ENCODE results near the gene LNPEP.

Gene LNPEP

DNA sequence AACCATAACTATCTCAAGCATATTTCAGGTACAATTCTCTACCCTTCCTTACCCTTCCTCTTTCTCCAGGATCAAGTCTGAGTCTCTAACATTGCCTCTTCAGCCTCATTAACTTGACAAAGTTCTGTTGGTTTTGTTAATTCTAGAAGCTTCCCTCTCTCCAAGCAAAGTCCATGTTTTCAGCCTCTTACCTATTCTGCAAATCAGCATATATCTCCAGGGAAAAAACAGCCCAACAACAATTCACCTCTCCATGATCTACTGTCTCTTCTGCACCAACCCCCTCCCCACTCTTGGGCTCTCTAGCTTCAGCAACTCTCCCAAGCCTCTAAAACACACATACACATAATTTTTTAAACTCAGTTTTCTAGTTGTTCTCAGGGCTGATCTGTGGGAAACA is 134.4 kb downstream of the LNPEP start:
- Histone ChIP-seq H3K27ac (ENCODE audit: insufficient read depth, low read length, poor library complexity, severe bottlenecking) (no peak overlapping the region), H3K36me3 (ENCODE audit: control insufficient read depth, insufficient read depth, low read length) (no peaks in the 10 kb centered on the region), H3K4me3 (ENCODE audit: insufficient read depth, low read depth, low read length, poor library complexity, severe bottlenecking) (no peak overlapping the region), H3K4me1 (ENCODE audit: control insufficient read depth, insufficient read depth, low read length, poor library complexity, severe bottlenecking) (no peaks in the 10 kb centered on the region), H3K9me3 (ENCODE audit: control insufficient read depth, low read length) (no peaks in the 10 kb centered on the region), H3K27me3 (replicated peaks; ENCODE audit: control insufficient read depth, insufficient read depth, low read length, poor library complexity, severe bottlenecking) (no peaks in the 10 kb centered on the region)
- no peak for DNase-seq

DNA sequence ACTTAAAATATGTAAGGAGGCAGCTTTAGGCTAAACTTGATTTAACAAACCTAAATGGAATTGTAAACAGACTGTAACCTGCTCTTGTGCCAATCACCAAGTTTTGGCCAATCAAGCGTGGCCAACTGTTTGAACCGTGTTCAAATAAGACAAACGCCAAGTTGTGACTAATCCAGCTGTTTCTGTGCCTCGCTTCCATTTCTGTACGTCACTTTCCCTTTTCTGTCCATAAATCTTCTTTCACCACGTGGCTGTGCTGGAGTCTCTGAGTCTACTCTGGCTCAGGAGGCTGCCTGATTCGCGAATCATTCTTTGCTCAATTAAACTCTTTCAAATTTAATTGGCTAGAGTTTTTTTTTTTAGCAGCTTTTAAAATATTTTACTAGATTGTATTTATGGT is 135.2 kb downstream of the LNPEP start:
- no peaks in the 10 kb centered on the region for H3K36me3 ChIP-seq (ENCODE audit: control insufficient read depth, insufficient read depth, low read length)
- no peak for DNase-seq
- H3K4me3 ChIP-seq (ENCODE audit: insufficient read depth, low read depth, low read length, poor library complexity, severe bottlenecking) = no peak overlapping the region
- no peaks in the 10 kb centered on the region for H3K9me3 ChIP-seq (ENCODE audit: control insufficient read depth, low read length)
- H3K27ac ChIP-seq (ENCODE audit: insufficient read depth, low read length, poor library complexity, severe bottlenecking) = no peak overlapping the region
- no peaks in the 10 kb centered on the region for H3K27me3 ChIP-seq (replicated peaks; ENCODE audit: control insufficient read depth, insufficient read depth, low read length, poor library complexity, severe bottlenecking)
- H3K4me1 ChIP-seq (ENCODE audit: control insufficient read depth, insufficient read depth, low read length, poor library complexity, severe bottlenecking) = no peaks in the 10 kb centered on the region

DNA sequence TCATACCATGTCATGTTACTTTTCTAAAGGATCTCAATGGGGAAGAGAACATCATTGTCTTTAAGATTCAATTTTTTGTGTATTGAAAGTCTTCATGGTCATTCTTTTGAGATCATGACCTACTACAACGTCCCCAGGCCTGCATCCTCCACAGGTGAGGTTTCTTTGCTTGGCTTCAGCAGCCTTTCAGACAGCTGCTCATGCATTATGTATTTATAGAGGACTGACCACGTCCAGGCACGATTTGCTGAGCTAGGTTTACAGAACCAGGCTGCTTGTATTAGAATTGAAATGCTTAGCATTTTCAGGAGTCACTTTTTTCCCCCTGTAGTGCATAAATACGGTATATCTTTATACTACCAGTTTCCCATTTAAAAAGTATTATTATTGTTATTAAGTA is 136.1 kb downstream of the LNPEP start:
- Histone ChIP-seq H3K27me3 (replicated peaks; ENCODE audit: control insufficient read depth, insufficient read depth, low read length, poor library complexity, severe bottlenecking) (no peaks in the 10 kb centered on the region), H3K36me3 (ENCODE audit: control insufficient read depth, insufficient read depth, low read length) (no peaks in the 10 kb centered on the region), H3K9me3 (ENCODE audit: control insufficient read depth, low read length) (no peaks in the 10 kb centered on the region), H3K27ac (ENCODE audit: insufficient read depth, low read length, poor library complexity, severe bottlenecking) (no peak overlapping the region), H3K4me3 (ENCODE audit: insufficient read depth, low read depth, low read length, poor library complexity, severe bottlenecking) (no peak overlapping the region), H3K4me1 (ENCODE audit: control insufficient read depth, insufficient read depth, low read length, poor library complexity, severe bottlenecking) (no peaks in the 10 kb centered on the region)
- no peak for DNase-seq

DNA sequence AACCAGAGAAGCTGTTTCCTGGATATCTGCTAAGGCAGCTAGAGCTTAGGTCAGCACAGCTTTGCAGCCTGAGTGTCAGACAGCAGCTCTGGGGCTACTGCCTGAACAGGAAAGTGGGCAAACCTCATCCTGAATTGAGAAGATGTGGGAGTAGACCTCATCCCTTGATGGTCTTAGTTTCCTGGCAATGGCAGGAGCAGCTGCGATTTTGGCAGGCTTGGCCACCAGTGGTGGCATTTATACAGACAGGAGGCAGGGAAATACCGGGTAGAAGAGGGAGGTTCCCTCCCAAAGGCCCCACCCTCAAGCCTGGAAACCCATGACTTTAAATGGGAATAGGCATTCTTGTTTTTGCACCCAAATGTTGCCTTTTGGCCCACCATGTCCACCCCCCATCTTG is 136.8 kb downstream of the LNPEP start:
- Histone ChIP-seq H3K4me1 (ENCODE audit: control insufficient read depth, insufficient read depth, low read length, poor library complexity, severe bottlenecking) (no peaks in the 10 kb centered on the region), H3K27ac (ENCODE audit: insufficient read depth, low read length, poor library complexity, severe bottlenecking) (no peak overlapping the region), H3K27me3 (replicated peaks; ENCODE audit: control insufficient read depth, insufficient read depth, low read length, poor library complexity, severe bottlenecking) (no peaks in the 10 kb centered on the region), H3K36me3 (ENCODE audit: control insufficient read depth, insufficient read depth, low read length) (no peaks in the 10 kb centered on the region), H3K9me3 (ENCODE audit: control insufficient read depth, low read length) (no peaks in the 10 kb centered on the region), H3K4me3 (ENCODE audit: insufficient read depth, low read depth, low read length, poor library complexity, severe bottlenecking) (no peak overlapping the region)
- DNase-seq = no peak

DNA sequence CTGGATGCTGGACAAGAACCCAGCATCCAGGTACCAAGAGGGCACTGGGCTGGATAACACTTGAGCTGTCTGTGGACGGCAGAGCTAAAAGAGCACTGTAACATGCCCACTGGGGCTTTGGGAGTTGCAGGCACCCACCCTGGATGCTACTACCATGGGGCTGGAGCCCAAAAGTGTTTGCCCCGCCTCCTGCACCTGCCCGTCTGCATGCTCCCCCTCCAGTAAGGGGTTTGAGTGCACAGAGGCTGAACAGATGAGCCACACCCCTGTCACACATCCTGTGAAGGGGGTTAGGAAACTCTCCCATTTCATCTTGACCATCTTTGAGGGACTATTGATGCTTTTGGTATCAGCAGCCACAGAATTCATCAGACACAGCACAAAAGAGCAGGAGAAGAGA is 137.5 kb downstream of the LNPEP start:
- H3K27ac ChIP-seq (ENCODE audit: insufficient read depth, low read length, poor library complexity, severe bottlenecking) = no peak overlapping the region
- no peaks in the 10 kb centered on the region for H3K4me1 ChIP-seq (ENCODE audit: control insufficient read depth, insufficient read depth, low read length, poor library complexity, severe bottlenecking)
- no peaks in the 10 kb centered on the region for H3K9me3 ChIP-seq (ENCODE audit: control insufficient read depth, low read length)
- no peak overlapping the region for H3K4me3 ChIP-seq (ENCODE audit: insufficient read depth, low read depth, low read length, poor library complexity, severe bottlenecking)
- no peaks in the 10 kb centered on the region for H3K36me3 ChIP-seq (ENCODE audit: control insufficient read depth, insufficient read depth, low read length)
- no peak for DNase-seq
- H3K27me3 ChIP-seq (replicated peaks; ENCODE audit: control insufficient read depth, insufficient read depth, low read length, poor library complexity, severe bottlenecking) = no peaks in the 10 kb centered on the region

DNA sequence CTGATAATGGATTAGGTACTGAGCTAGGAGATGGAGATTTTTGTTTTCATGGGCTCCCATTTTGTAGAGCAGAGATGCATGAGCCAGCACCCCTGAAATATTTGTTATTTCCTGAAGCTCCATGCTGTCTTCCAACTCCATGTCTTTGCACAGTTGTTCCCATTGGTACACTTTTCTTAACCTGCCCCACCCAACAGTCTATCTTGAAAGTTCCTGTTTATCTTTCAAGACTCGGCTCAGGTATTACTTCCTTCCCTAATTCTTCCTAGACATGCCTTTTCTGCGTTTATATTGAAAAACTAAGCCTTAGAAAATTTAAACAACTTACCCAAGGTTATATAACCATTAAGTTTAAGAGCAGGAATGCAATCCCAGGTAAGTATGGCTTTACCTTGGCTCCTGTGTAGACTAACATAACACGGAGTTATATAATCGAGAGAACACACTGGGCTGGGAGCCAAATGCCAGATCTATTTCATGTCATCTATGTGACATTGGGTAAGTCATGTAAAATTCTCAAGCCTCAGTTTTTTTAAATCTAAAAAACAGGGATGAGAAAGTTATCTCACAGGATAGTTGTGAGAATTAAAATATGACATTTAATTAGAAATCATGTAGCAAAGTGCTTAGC is 139.1 kb downstream of the LNPEP start:
- H3K9me3 ChIP-seq (ENCODE audit: control insufficient read depth, low read length) = no peaks in the 10 kb centered on the region
- H3K4me3 ChIP-seq (ENCODE audit: insufficient read depth, low read depth, low read length, poor library complexity, severe bottlenecking) = no peak overlapping the region
- H3K36me3 ChIP-seq (ENCODE audit: control insufficient read depth, insufficient read depth, low read length) = no peaks in the 10 kb centered on the region
- no peak for DNase-seq
- no peak overlapping the region for H3K27ac ChIP-seq (ENCODE audit: insufficient read depth, low read length, poor library complexity, severe bottlenecking)
- H3K27me3 ChIP-seq (replicated peaks; ENCODE audit: control insufficient read depth, insufficient read depth, low read length, poor library complexity, severe bottlenecking) = no peaks in the 10 kb centered on the region
- H3K4me1 ChIP-seq (ENCODE audit: control insufficient read depth, insufficient read depth, low read length, poor library complexity, severe bottlenecking) = no peaks in the 10 kb centered on the region

DNA sequence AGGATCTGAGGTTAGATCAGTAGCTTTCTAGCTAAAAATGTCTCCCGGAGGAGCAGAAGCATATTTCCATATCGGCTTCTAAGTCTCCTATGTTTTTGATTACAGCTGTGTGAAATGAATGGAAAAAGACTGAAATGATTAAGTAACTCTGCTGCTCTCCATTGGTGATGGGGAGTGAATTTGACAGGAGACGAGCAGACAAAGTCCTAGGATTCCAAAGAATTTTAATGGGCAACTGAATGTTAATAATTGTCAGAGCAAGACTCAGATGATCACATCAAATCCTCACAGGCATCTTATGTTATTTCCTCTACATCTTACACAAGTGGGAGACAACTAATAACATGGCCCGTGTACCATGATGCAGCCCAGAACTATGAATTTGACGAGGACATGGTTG is 139.8 kb downstream of the LNPEP start:
- Histone ChIP-seq H3K27me3 (replicated peaks; ENCODE audit: control insufficient read depth, insufficient read depth, low read length, poor library complexity, severe bottlenecking) (no peaks in the 10 kb centered on the region), H3K9me3 (ENCODE audit: control insufficient read depth, low read length) (no peaks in the 10 kb centered on the region), H3K4me1 (ENCODE audit: control insufficient read depth, insufficient read depth, low read length, poor library complexity, severe bottlenecking) (no peaks in the 10 kb centered on the region), H3K36me3 (ENCODE audit: control insufficient read depth, insufficient read depth, low read length) (no peaks in the 10 kb centered on the region), H3K27ac (ENCODE audit: insufficient read depth, low read length, poor library complexity, severe bottlenecking) (no peak overlapping the region), H3K4me3 (ENCODE audit: insufficient read depth, low read depth, low read length, poor library complexity, severe bottlenecking) (no peak overlapping the region)
- no peak for DNase-seq

DNA sequence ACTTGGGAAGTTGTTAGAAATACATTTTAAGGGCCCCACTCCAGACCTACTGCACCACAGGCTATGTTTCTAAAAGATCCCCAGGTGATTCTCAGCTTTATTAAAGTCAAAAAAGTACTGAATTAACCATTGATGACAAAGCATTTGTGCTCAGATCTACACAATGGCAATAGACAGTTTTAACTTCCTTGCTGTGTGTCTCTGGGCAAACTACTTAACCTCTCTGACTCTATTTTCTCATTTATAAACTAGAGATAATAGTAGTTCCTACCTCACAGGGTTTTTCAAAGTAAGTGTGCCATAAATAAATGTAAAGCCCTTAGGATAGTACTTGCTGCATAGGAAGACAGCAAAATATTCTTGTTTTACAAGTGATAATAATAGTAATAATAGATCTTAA is 140.2 kb downstream of the LNPEP start:
- H3K36me3 ChIP-seq (ENCODE audit: control insufficient read depth, insufficient read depth, low read length) = no peaks in the 10 kb centered on the region
- no peaks in the 10 kb centered on the region for H3K4me1 ChIP-seq (ENCODE audit: control insufficient read depth, insufficient read depth, low read length, poor library complexity, severe bottlenecking)
- DNase-seq = no peak
- H3K27me3 ChIP-seq (replicated peaks; ENCODE audit: control insufficient read depth, insufficient read depth, low read length, poor library complexity, severe bottlenecking) = no peaks in the 10 kb centered on the region
- H3K9me3 ChIP-seq (ENCODE audit: control insufficient read depth, low read length) = no peaks in the 10 kb centered on the region
- no peak overlapping the region for H3K4me3 ChIP-seq (ENCODE audit: insufficient read depth, low read depth, low read length, poor library complexity, severe bottlenecking)
- H3K27ac ChIP-seq (ENCODE audit: insufficient read depth, low read length, poor library complexity, severe bottlenecking) = no peak overlapping the region

DNA sequence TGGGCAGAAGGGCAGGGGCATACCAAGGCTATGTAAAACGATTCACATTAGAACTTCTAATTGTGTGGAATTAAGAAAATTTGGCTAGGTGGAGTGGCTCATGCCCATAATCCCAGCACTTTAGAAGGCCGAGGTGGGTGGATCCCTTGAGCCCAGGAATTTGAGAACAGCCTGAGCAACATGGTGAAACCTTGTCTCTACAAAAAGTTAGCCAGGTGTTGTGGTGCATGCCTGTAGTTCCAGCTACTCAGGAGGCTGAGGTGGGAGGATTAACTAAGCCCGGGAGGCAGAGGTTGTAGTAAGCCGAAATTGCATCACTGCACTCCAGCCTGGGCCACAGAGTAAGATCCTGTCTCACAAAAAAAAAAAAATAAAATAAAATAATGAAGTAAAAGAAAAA is 141.4 kb downstream of the LNPEP start:
- Histone ChIP-seq H3K9me3 (ENCODE audit: control insufficient read depth, low read length) (no peaks in the 10 kb centered on the region), H3K36me3 (ENCODE audit: control insufficient read depth, insufficient read depth, low read length) (no peaks in the 10 kb centered on the region), H3K27ac (ENCODE audit: insufficient read depth, low read length, poor library complexity, severe bottlenecking) (no peak overlapping the region), H3K4me3 (ENCODE audit: insufficient read depth, low read depth, low read length, poor library complexity, severe bottlenecking) (no peak overlapping the region), H3K4me1 (ENCODE audit: control insufficient read depth, insufficient read depth, low read length, poor library complexity, severe bottlenecking) (no peaks in the 10 kb centered on the region), H3K27me3 (replicated peaks; ENCODE audit: control insufficient read depth, insufficient read depth, low read length, poor library complexity, severe bottlenecking) (no peaks in the 10 kb centered on the region)
- no peak for DNase-seq

DNA sequence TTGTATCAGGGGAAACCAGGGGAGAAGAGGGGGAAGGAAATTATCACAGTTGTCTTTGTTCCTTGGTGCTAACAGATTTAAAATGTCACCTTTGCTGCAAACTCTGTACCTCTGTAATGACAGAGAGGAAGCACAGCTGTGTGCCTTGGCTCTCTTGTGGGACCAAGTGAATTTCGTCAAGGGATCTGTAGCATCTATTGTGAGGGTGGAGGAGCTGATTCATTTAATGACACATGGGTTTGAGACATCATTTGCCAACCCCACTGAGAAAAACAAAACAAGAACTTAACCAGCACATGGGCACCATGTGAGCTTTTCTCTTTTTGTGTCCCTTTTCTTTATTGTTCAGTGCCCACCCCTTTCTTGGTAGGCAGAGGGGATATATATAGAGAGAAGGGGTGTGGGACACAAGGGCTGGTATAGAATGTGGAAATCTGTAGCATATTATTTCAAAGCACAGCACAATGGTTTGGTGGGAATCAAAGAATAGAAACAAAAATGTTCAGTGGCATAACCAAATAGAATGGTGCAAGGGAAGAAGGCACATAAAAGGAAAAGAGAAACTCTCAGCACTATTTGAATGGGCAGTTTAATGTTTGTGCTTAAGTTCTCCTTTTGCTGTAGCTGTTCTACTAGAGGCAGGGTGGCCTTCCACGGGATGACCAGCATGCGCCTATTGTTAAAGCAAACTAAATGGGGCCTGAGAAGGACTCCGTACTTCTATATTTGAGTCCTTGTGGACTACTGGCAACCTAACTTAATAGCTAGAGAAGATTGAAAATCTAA is 143.3 kb downstream of the LNPEP start:
- H3K4me1 ChIP-seq (ENCODE audit: control insufficient read depth, insufficient read depth, low read length, poor library complexity, severe bottlenecking) = no peaks in the 10 kb centered on the region
- no peak overlapping the region for H3K27ac ChIP-seq (ENCODE audit: insufficient read depth, low read length, poor library complexity, severe bottlenecking)
- no peaks in the 10 kb centered on the region for H3K27me3 ChIP-seq (replicated peaks; ENCODE audit: control insufficient read depth, insufficient read depth, low read length, poor library complexity, severe bottlenecking)
- H3K36me3 ChIP-seq (ENCODE audit: control insufficient read depth, insufficient read depth, low read length) = no peaks in the 10 kb centered on the region
- no peak for DNase-seq
- no peak overlapping the region for H3K4me3 ChIP-seq (ENCODE audit: insufficient read depth, low read depth, low read length, poor library complexity, severe bottlenecking)
- H3K9me3 ChIP-seq (ENCODE audit: control insufficient read depth, low read length) = no peaks in the 10 kb centered on the region
